ENCODE measurements around the gene IL5RA.

The IL5RA gene

GRCh38 chr3:3127432-3128010, 17.3 kb upstream of the IL5RA start:
- peak overlapping the region; percentile 74 for H3K27ac ChIP-seq (ENCODE audit: low read length)
- H3K9me3 ChIP-seq (ENCODE audit: insufficient read depth, low read depth, low read length), result no peaks in the 10 kb centered on the region
- peak overlapping the region; percentile 98 for H3K9ac ChIP-seq (ENCODE audit: low read depth, low read length)
- H3K4me1 ChIP-seq (ENCODE audit: insufficient read depth, low read length), result peaks cover 6% of the 10 kb centered on the region; the same call in 1 of the 2 replicates
- no peaks in the 10 kb centered on the region for H3K27me3 ChIP-seq (ENCODE audit: insufficient read depth, low read length)
- peaks cover 29% of the 10 kb centered on the region for H3K36me3 ChIP-seq (ENCODE audit: insufficient read depth, low read depth, low read length)
- peak overlapping the region; percentile 82 for H3K4me3 ChIP-seq (ENCODE audit: low read length)

DNA sequence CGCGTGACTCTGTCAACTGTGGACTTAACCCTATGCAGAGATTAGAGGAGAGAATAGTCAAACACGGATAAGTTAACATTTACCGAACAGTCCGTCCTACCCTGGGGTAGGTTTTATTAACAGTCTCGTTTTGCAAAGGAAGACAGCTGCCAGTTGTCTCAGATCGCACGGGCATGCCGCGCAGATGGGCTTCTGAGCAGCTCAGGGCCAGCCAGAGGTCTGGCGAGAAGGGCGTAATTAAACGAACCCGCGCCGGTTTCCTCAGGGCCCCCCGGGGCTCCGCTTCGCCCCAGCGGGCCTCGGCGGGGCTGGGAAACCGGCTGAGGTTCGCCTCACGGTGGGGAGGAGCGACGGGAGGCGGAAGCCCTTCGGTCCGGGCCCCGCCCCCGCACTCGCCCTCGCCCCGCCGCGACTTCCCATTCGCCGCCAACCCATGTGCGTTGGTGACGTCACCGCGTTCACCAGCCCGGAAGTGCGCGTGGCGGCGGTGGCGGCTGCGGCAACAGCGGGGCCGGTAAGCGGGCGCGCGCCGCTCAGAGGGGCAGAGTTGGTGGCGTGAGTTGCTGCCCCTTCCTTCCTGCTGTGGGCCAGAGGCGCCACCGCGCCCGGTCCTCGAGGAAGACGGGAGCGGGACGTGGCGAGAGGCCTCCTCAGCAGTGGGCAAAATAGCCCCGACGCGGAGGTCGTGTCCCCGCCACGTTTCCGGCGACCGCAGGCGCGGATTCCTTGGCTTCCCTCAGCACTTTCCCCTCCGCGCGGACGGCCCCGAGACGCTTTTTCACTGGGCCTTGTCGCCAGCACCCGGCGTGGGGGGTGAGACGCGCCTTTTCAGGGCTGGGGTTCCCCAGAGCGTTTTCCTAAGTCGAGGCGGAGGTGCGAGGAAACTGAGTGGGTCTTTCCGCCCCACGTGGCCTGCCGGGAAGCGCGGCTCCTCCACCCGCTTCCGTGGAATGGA, 16.6 kb upstream of the IL5RA start, which contains the start of gene TRNT1:
Gene TRNT1 (plus strand): TSS at position 464 of the 955 bp plus-strand sequence. CDS start 2,101 bp downstream, outside the sequence.
- peak within 1 kb of the TSS; percentile 74 for H3K27ac ChIP-seq (ENCODE audit: low read length)
- H3K9me3 ChIP-seq (ENCODE audit: insufficient read depth, low read depth, low read length), result no peaks in the 10 kb centered on the region

DNA sequence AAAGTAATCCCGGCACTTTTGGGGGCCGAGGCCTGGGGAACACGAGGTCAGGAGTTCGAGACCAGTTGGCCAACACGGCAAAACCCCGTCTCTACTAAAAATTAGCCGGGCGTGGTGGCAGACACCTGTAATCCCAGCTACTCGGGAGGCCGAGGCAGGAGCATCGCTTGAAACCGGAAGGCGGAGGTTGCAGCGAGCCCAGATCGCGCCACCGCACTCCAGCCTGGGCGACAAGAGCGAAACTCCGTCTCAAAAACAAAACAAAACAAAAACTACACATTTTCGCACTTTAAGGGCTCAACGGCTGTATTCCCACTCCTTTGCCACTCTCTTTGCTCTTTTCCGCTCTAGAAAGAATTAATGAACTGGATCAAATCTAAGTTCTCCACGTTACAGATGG, 15.8 kb upstream of the IL5RA start:
- H3K36me3 ChIP-seq (ENCODE audit: insufficient read depth, low read depth, low read length), result peaks cover 24% of the 10 kb centered on the region
- H3K27ac ChIP-seq (ENCODE audit: low read length), result no peak overlapping the region
- peak overlapping the region; percentile 64; the same call in 1 of the 2 replicates for H3K9ac ChIP-seq (ENCODE audit: low read depth, low read length)
- no peaks in the 10 kb centered on the region for H3K27me3 ChIP-seq (ENCODE audit: insufficient read depth, low read length)
- H3K4me3 ChIP-seq (ENCODE audit: low read length), result peak overlapping the region; percentile 82
- H3K9me3 ChIP-seq (ENCODE audit: insufficient read depth, low read depth, low read length), result no peaks in the 10 kb centered on the region
- peaks cover 6% of the 10 kb centered on the region; the same call in 1 of the 2 replicates for H3K4me1 ChIP-seq (ENCODE audit: insufficient read depth, low read length)

More for the DNA sequence above, 16.6 kb upstream of the IL5RA start, which contains the start of gene TRNT1:
- peaks cover 6% of the 10 kb centered on the region; the same call in 1 of the 2 replicates for H3K4me1 ChIP-seq (ENCODE audit: insufficient read depth, low read length)
- peak within 1 kb of the TSS; percentile 98 for H3K9ac ChIP-seq (ENCODE audit: low read depth, low read length)
- H3K27me3 ChIP-seq (ENCODE audit: insufficient read depth, low read length), result no peaks in the 10 kb centered on the region
- H3K36me3 ChIP-seq (ENCODE audit: insufficient read depth, low read depth, low read length), result peaks cover 29% of the 10 kb centered on the region
- peak within 1 kb of the TSS; percentile 82 for H3K4me3 ChIP-seq (ENCODE audit: low read length)

DNA sequence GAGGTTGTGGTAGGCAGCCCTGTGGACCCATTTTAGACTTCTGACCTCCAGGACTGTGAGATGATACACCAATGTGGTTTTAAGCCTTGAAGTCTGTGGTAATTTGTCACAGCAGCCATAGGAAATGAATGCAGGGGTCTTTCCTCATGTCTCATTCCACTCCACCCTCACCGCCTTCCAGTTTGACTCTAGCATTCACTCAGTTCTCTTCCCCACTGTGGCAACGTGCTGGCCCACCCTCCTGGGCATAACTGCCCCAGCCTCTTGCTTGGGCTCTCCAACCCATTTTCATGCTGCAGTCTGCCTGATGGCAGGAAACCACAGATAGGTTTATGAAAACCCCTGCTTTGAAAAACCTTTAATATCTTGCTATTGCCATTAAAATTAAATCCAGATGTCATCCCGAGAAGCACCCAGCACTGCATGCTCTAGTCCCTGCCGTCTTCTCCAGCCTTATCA, 9.2 kb upstream of the IL5RA start:
- Histone ChIP-seq H3K4me1 (ENCODE audit: insufficient read depth, low read length) (no peaks in the 10 kb centered on the region), H3K36me3 (ENCODE audit: insufficient read depth, low read depth, low read length) (no peaks in the 10 kb centered on the region), H3K9me3 (ENCODE audit: insufficient read depth, low read depth, low read length) (no peaks in the 10 kb centered on the region), H3K27me3 (ENCODE audit: insufficient read depth, low read length) (no peaks in the 10 kb centered on the region), H3K4me3 (ENCODE audit: low read length) (no peak overlapping the region), H3K9ac (ENCODE audit: low read depth, low read length) (no peak overlapping the region), H3K27ac (ENCODE audit: low read length) (no peak overlapping the region)

DNA sequence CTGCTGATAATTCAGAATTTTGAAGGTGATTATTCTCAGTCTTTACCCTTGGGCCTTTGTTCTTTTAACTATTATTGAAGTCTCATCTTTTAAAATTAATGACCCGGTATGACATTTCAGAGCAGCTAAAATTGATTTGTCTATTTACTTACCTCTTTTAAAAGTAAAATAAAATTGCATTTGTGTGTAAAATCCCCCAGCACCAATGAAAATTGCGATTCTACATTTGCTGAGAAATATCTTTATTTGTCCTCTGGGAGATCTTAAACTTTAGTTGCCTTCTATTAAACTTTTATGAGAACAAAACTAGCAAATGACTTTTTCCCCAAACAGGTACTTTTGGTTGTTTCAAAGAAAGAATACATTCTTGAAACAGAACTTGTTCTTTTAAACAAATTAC, 7.5 kb upstream of the IL5RA start:
- H3K4me3 ChIP-seq (ENCODE audit: low read length), result no peak overlapping the region
- H3K27me3 ChIP-seq (ENCODE audit: insufficient read depth, low read length), result no peaks in the 10 kb centered on the region
- no peak overlapping the region for H3K9ac ChIP-seq (ENCODE audit: low read depth, low read length)
- no peak overlapping the region for H3K27ac ChIP-seq (ENCODE audit: low read length)
- no peaks in the 10 kb centered on the region for H3K9me3 ChIP-seq (ENCODE audit: insufficient read depth, low read depth, low read length)
- no peaks in the 10 kb centered on the region for H3K36me3 ChIP-seq (ENCODE audit: insufficient read depth, low read depth, low read length)
- H3K4me1 ChIP-seq (ENCODE audit: insufficient read depth, low read length), result no peaks in the 10 kb centered on the region

GRCh38 chr3:3113042-3113709, 3.0 kb upstream of the IL5RA start:
- Histone ChIP-seq H3K4me3 (ENCODE audit: low read length) (no peak overlapping the region), H3K4me1 (ENCODE audit: insufficient read depth, low read length) (0 out of 2 replicates have a peak, but pooled peaks cover 6% of the 10 kb centered on the region), H3K36me3 (ENCODE audit: insufficient read depth, low read depth, low read length) (no peaks in the 10 kb centered on the region), H3K9ac (ENCODE audit: low read depth, low read length) (no peak overlapping the region), H3K27ac (ENCODE audit: low read length) (no peak overlapping the region), H3K9me3 (ENCODE audit: insufficient read depth, low read depth, low read length) (no peaks in the 10 kb centered on the region), H3K27me3 (ENCODE audit: insufficient read depth, low read length) (no peaks in the 10 kb centered on the region)

DNA sequence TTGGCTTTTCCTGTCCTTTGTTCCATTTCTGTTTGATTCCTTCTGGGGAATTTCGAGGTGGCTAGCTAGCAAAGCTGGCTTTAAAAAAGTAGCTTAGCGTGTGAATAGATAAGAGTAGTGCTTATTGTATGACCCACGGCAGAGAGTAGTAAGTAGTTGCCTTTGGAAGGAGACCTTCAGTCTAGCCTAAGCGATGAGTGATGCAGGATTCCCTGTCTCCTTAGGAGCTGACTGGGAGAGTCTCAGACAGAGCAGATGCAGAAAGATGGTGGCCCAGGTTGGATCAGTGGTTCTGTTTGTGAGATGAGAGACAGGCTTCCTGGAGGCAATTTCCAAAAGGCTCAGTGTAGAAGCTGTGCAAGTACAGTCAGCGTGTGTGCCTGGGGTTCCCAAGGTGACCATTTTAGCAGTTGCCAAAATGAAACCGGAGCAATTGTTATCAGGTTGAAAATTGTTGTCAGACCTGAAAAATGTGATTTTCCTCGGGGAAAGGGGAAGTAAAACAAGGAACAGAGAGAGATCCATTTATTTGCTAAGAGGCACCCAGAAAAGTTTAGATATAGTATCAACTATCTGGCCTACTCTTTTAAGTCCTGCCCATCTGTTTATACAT, 681 bp upstream of the IL5RA start:
- no peaks in the 10 kb centered on the region for H3K36me3 ChIP-seq (ENCODE audit: insufficient read depth, low read depth, low read length)
- no peak overlapping the region for H3K27ac ChIP-seq (ENCODE audit: low read length)
- H3K9ac ChIP-seq (ENCODE audit: low read depth, low read length), result no peak overlapping the region
- no peaks in the 10 kb centered on the region for H3K9me3 ChIP-seq (ENCODE audit: insufficient read depth, low read depth, low read length)
- H3K4me1 ChIP-seq (ENCODE audit: insufficient read depth, low read length), result 0 out of 2 replicates have a peak, but pooled peaks cover 6% of the 10 kb centered on the region
- H3K4me3 ChIP-seq (ENCODE audit: low read length), result no peak overlapping the region
- no peaks in the 10 kb centered on the region for H3K27me3 ChIP-seq (ENCODE audit: insufficient read depth, low read length)

GRCh38 chr3:3109407-3110298, 521 bp downstream of the IL5RA start:
- Histone ChIP-seq H3K36me3 (ENCODE audit: insufficient read depth, low read depth, low read length) (no peaks in the 10 kb centered on the region), H3K27ac (ENCODE audit: low read length) (no peak overlapping the region)

DNA sequence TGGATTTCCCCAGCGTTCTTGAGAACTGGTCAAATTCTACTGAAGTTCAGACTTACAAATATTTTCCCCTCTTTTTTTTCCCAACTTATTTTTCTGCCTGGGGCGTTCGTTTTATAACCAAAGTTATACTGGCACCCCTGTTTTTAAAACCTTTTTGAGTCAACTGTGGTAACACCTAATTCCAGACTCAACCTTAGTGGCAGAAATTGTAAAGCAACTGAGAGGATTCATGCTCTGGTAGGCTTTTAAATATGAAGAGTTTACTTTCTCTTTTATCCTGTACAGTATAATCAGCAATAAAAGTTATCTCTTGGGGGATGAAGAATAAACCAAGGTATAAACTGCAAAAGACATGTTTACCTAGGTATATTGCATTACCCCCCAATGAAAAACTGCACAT, 2.3 kb downstream of the IL5RA start:
- H3K4me1 ChIP-seq (ENCODE audit: insufficient read depth, low read length), result 0 out of 2 replicates have a peak, but pooled peaks cover 11% of the 10 kb centered on the region
- H3K36me3 ChIP-seq (ENCODE audit: insufficient read depth, low read depth, low read length), result no peaks in the 10 kb centered on the region
- H3K4me3 ChIP-seq (ENCODE audit: low read length), result no peak overlapping the region
- H3K9ac ChIP-seq (ENCODE audit: low read depth, low read length), result no peak overlapping the region
- no peak overlapping the region for H3K27ac ChIP-seq (ENCODE audit: low read length)
- H3K9me3 ChIP-seq (ENCODE audit: insufficient read depth, low read depth, low read length), result no peaks in the 10 kb centered on the region
- H3K27me3 ChIP-seq (ENCODE audit: insufficient read depth, low read length), result no peaks in the 10 kb centered on the region

More at GRCh38 chr3:3109407-3110298, 521 bp downstream of the IL5RA start:
- Histone ChIP-seq H3K9ac (ENCODE audit: low read depth, low read length) (no peak overlapping the region), H3K27me3 (ENCODE audit: insufficient read depth, low read length) (no peaks in the 10 kb centered on the region), H3K9me3 (ENCODE audit: insufficient read depth, low read depth, low read length) (no peaks in the 10 kb centered on the region), H3K4me3 (ENCODE audit: low read length) (no peak overlapping the region), H3K4me1 (ENCODE audit: insufficient read depth, low read length) (0 out of 2 replicates have a peak, but pooled peaks cover 11% of the 10 kb centered on the region)

DNA sequence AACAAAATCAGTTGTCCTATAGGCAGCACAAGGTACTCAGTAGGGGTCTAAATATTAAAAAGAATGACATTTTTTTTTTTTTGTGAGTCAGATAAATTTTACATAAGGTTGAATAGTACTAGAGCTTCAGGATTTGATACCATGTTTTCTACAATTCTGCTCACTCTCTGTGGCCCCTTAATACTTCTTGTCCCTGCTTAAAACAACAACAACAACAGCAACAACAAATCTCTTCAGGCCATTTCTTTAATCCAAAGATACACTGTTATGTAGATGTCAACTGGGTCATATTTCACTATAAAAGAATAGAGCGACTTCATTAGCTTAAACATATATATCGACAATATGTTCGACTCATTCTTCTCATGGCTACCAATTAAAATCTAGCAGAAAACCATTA, 3.0 kb downstream of the IL5RA start:
- Histone ChIP-seq H3K9ac (ENCODE audit: low read depth, low read length) (no peak overlapping the region), H3K9me3 (ENCODE audit: insufficient read depth, low read depth, low read length) (no peaks in the 10 kb centered on the region), H3K27ac (ENCODE audit: low read length) (no peak overlapping the region), H3K27me3 (ENCODE audit: insufficient read depth, low read length) (no peaks in the 10 kb centered on the region), H3K36me3 (ENCODE audit: insufficient read depth, low read depth, low read length) (no peaks in the 10 kb centered on the region), H3K4me1 (ENCODE audit: insufficient read depth, low read length) (0 out of 2 replicates have a peak, but pooled peaks cover 11% of the 10 kb centered on the region), H3K4me3 (ENCODE audit: low read length) (no peak overlapping the region)

All from iPS-20b (cell line).